NB4 (cell line): ENCODE measurements around the gene SEMA4B.

Experiments
- DNase-seq: peaks from one replicate; pipeline ENCODE4 v3.0.0; 2010; ENCODE audit warnings: low read depth
- H3K4me3 ChIP-seq: one replicate; pipeline ENCODE4 v1.5.1; 2011; ENCODE audit warnings: mild to moderate bottlenecking, low read depth, low read length, moderate library complexity
- MYC ChIP-seq: IDR thresholded peaks from 2 replicates; pipeline ENCODE4 v1.6.1; 2011; ENCODE audit warnings: low read depth, low read length
- POLR2A ChIP-seq: IDR thresholded peaks from 2 replicates; pipeline ENCODE4 v1.6.1; 2011; ENCODE audit warnings: mild to moderate bottlenecking; ENCODE audit not compliant: insufficient read length; ENCODE audit errors: extremely low read depth
- TF ChIP-seq, protein P1 (sequence below): IDR thresholded peaks from one replicate; pipeline ENCODE4 v1.5.1; 2012; ENCODE audit warnings: low read depth, low read length
- TF ChIP-seq, protein P2 (sequence below): IDR thresholded peaks from 2 replicates; pipeline ENCODE4 v1.6.1; 2011; ENCODE audit warnings: low read depth, low read length

SEMA4B gene

DNA sequence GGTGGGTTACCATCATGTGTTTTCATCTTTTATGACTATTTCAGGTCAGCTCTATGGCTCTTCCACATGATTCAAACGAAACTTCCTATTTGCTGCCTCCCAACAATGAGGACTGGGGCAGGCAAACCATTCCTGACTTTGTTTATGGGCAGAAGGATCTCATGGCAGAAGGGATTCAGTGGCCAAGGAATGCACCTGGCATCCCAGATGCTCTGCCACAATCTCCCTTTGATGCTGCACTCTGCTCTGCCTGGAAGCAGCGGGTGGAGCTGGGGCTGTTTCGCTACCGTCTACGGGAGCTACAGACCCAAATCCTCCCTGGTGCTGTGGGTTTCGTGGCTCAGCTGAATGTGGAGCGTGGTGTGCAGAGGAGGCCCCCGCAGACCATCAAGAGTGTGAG is 39.7 kb downstream of the SEMA4B start:
- DNase-seq, result no peak
- TF ChIP-seq, protein P1, sequence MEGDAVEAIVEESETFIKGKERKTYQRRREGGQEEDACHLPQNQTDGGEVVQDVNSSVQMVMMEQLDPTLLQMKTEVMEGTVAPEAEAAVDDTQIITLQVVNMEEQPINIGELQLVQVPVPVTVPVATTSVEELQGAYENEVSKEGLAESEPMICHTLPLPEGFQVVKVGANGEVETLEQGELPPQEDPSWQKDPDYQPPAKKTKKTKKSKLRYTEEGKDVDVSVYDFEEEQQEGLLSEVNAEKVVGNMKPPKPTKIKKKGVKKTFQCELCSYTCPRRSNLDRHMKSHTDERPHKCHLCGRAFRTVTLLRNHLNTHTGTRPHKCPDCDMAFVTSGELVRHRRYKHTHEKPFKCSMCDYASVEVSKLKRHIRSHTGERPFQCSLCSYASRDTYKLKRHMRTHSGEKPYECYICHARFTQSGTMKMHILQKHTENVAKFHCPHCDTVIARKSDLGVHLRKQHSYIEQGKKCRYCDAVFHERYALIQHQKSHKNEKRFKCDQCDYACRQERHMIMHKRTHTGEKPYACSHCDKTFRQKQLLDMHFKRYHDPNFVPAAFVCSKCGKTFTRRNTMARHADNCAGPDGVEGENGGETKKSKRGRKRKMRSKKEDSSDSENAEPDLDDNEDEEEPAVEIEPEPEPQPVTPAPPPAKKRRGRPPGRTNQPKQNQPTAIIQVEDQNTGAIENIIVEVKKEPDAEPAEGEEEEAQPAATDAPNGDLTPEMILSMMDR, result no peak
- TF ChIP-seq, protein P2, sequence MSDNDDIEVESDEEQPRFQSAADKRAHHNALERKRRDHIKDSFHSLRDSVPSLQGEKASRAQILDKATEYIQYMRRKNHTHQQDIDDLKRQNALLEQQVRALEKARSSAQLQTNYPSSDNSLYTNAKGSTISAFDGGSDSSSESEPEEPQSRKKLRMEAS, result no peak
- TF ChIP-seq POLR2A (no peak), MYC (no peak)
- no peak overlapping the region for H3K4me3 ChIP-seq

DNA sequence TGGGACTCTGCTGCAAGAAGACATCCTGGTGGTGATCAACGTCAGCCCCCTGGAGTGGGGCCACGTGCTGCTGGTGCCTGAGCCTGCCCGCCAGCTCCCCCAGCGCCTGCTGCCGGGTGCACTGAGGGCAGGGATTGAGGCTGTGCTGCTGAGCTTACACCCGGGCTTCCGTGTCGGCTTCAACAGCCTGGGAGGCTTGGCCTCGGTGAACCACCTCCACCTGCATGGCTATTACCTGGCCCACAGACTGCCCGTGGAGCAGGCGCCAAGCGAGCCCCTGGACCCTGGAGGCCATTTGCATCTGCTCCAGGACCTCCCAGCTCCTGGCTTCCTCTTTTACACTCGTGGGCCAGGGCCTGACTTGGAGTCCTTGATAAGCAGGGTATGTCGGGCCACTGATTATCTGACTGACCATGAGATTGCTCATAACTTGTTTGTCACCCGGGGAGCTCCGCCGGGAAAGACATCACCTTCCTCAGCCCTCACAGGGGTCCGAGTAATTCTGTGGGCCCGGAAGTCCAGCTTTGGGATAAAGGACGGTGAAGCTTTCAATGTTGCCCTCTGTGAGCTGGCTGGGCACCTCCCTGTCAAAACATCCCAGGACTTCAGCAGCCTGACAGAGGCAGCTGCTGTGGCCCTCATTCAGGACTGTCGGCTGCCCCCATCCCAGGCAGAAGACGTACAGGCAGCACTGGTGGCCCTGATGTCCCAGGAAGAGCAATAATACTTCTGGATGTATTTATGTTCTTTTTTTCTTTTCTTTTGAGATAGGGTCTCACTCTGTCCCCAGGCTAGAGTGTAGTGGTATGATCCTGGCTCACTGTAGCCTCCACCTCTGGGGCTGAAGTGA is 40.4 kb downstream of the SEMA4B start:
- no peak for TF ChIP-seq POLR2A
- TF ChIP-seq, protein P2, result no peak
- TF ChIP-seq, protein P1, result no peak
- TF ChIP-seq MYC, result no peak
- H3K4me3 ChIP-seq, result no peak overlapping the region
- DNase-seq, result no peak

DNA sequence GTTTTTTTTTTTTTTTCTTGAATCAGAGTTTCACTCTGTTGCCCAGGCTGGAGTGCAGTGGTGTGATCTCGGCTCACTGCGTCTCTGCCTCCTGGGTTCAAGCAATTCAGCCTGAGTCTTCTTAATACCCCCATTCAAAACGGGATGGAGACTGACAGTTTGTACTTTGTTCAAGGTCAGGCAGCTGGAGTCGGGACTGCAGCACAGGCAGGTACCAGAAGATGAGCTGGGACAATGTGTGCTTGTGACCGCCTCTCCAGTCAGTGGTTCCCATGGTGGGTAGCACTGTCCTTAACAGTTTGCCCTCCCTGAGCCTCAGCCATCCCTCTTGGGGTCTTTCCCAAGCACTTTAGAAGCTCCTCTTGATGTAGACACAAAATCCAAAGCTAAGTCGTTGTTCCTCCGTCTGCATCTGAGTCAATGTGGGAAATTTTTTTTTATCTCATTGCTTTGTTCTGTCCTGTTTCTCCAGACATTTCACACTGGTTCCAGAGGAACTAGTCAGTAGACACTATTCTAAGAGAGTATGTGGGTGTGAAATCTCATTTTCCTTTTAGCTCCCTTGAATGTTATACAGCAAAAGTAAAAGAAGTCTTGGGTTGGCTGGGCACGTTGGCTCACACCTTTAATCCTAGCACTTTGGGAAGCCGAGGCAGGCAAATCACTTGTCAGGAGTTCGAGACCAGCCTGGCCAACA is 43.0 kb downstream of the SEMA4B start:
- no peak overlapping the region for H3K4me3 ChIP-seq
- DNase-seq, result no peak
- TF ChIP-seq, protein P2, result no peak
- TF ChIP-seq MYC (no peak), POLR2A (no peak)
- TF ChIP-seq, protein P1, result no peak

DNA sequence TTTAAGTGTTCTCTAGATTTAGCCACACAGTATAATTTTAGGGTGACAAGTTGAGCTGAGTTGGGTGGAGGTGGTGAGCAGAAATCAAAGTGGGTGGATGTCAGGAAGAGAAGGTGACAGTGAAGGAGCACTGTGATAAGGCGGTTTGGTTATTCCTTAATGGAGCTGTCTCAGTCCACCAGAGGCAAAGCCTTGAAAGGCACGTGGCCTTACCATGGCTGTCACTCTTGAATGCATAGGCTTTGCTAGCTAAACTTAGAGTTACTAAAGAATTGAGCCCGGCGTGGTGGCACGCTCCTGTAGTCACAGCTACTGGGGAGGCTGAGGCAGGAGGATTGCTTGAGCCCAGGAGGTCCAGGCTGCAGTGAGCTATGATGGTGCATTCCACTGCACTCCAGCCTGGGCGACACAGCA is 47.7 kb downstream of the SEMA4B start:
- H3K4me3 ChIP-seq, result no peak overlapping the region
- no peak for DNase-seq
- TF ChIP-seq POLR2A, result no peak
- TF ChIP-seq MYC, result no peak
- TF ChIP-seq, protein P2, result no peak
- TF ChIP-seq, protein P1, result no peak

DNA sequence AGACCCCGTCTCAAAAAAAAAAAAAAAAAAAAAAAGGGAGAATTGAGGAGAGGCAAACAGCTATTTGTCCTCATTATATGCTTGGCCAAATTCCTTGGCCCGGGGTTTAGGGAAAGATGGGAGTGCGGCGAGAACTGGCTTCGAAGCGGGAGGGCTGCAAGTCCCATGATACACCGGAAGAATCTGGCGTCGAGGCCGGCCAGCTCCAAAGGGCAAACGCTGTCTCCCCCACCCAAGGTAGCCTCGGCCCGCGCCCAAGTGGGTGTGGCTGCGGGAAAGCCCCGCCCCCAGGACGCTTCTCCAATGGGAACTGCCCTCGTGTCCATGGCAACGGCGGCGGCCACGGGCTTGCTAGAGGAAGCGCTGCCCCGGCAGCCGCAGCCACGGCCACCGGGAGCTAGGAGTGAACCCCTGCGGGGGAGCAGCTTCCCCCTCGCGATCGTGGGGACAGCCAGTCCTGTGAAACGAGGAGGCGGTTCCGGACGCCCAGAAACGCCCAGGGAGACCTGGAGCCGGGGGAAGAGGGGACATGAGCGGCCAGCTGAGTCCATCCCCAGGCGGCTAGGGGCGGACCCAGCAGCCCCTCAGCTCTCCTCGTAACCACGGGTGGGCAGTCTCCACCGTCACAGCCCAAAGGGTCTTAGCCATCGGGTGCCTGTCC is 48.2 kb downstream of the SEMA4B start, which contains the start of gene TTLL13:
TTLL13 (plus strand) TSS at position 354 of the 661 bp plus-strand sequence. CDS start 1,075 bp downstream, outside the sequence.
- peak; percentile 87 for DNase-seq
- peak within 1 kb of the TSS; percentile 49 for H3K4me3 ChIP-seq
- TF ChIP-seq, protein P2, result peak; percentile 40; the same call in 1 of the 2 replicates
- TF ChIP-seq MYC, result 0 out of 2 replicates have a peak, but pooled peaks have one; percentile 40
- no peak for TF ChIP-seq POLR2A
- TF ChIP-seq, protein P1, result no peak
